Esophagus squamous epithelium (tissue), 4 donors: ENCODE measurements around the gene RESP18.

Source experiments
- CTCF ChIP-seq, 6 experiments: fragments of 450-650 bp in 4 of 6; fragments of 200-600 bp in 2 of 6; sonication (generic) in 2 of 6; IDR thresholded peaks; one replicate each; pipeline ENCODE4 v1.5.1; 2016 to 2019; ENCODE audit warnings: antibody characterized with exemption in 6 of 6, mild to moderate bottlenecking in 4 of 6, moderate library complexity in 4 of 6
- POLR2A ChIP-seq, 4 donors: fragments of 450-650 bp; IDR thresholded peaks; one replicate each; pipeline ENCODE4 v1.6.1; 2017; ENCODE audit warnings: antibody characterized with exemption in 4 of 4, mild to moderate bottlenecking in 4 of 4, moderate library complexity in 3 of 4

GRCh38 chr2:219334076-219334475 is 1.5 kb upstream of the RESP18 start:
- no peak for TF ChIP-seq CTCF (IDR thresholded peaks at IDR 0.05)
- no peak for TF ChIP-seq POLR2A (IDR thresholded peaks at IDR 0.05)
